Activated naive CD4-positive, alpha-beta T cell treated with anti-CD3 and anti-CD28 coated beads, Interleukin-2, amount 10 ng/mL, durations not matched to agents 7 days and 5 days (primary cell): ENCODE data around the gene TNIP3.
"Not testable (repeated sequence)": the region's sequence is repeated elsewhere in the genome, so short reads cannot be mapped to it uniquely, and the experiment has no call there.

Experiments used
- CTCF ChIA-PET: fragments of 350-600 bp; sonication (Branson Sonifier 250); formaldehyde crosslinking; loops from one replicate; lab custom pipeline; 2021; ENCODE audit warnings: antibody characterized with exemption; lab: Charles Lee
- DNase-seq: peaks from one replicate; pipeline ENCODE4 v3.0.0-alpha.2; 2020
- H3K27ac Mint-ChIP-seq: one replicate; pipeline ENCODE4 v1.8.0; 2021; ENCODE audit warnings: mild to moderate bottlenecking, moderate library complexity, mixed read lengths
- H3K27me3 Mint-ChIP-seq: one replicate; pipeline ENCODE4 v1.8.0; 2021; ENCODE audit warnings: mild to moderate bottlenecking, mixed read lengths
- H3K36me3 Mint-ChIP-seq: one replicate; pipeline ENCODE4 v1.8.0; 2021; ENCODE audit warnings: mixed read lengths
- H3K4me1 Mint-ChIP-seq: one replicate; pipeline ENCODE4 v1.8.0; 2021; ENCODE audit warnings: mixed read lengths
- H3K4me3 Mint-ChIP-seq: one replicate; pipeline ENCODE4 v1.8.0; 2021; ENCODE audit warnings: mild to moderate bottlenecking, moderate library complexity, mixed read lengths
- H3K9me3 Mint-ChIP-seq: one replicate; pipeline ENCODE4 v1.8.0; 2021; ENCODE audit warnings: mixed read lengths

TNIP3 gene

DNA sequence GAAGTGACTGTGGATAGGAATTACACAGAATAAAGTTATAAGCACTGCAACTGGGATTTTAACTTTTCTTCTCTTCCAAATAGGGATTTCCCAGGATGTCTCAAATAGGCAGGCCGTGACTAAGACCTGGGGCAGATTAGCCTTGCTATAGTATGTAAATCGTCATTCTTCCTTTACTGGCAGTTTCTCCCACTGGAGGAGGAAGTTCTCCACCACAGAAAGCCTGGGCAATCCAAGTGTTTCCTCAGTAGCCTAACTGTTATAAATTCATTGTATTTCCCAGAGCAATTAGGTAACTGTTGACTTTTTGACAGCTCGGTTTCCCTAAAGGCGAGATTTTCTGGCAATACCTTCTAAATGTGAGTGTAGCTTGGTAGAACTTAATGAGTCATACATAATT, at the start of gene TNIP3:
Gene TNIP3, minus strand, starts transcription at position 31 of the 400 bp plus-strand sequence. CDS start 196 bp downstream, outside the sequence.
- Mint-ChIP-seq H3K4me1 (peaks cover 20% of the 10 kb centered on the region), H3K36me3 (peaks cover 2% of the 10 kb centered on the region), H3K4me3 (no peak within 1 kb of the TSS), H3K27ac (no peak within 1 kb of the TSS), H3K27me3 (no peaks in the 10 kb centered on the region), H3K9me3 (no peaks in the 10 kb centered on the region)
- DNase-seq, result no peak
- CTCF ChIA-PET, result interaction anchor here (1.2 kb wide), 1 partner anchor 28 kb away, joined by 4 read pairs; no protein-coding TSS in a partner anchor

- peaks cover 10% of the 10 kb centered on the region for H3K4me1 Mint-ChIP-seq
- no peak for DNase-seq
- no peak overlapping the region for H3K4me3 Mint-ChIP-seq
- no peaks in the 10 kb centered on the region for H3K36me3 Mint-ChIP-seq
- CTCF ChIA-PET, result no interaction called here
- H3K9me3 Mint-ChIP-seq, result peaks cover 4% of the 10 kb centered on the region
- H3K27me3 Mint-ChIP-seq, result no peaks in the 10 kb centered on the region
- H3K27ac Mint-ChIP-seq, result no peak overlapping the region
These were observed 48.7 kb upstream of the TNIP3 start for GRCh38 chr4:121212806-121213205.

DNA sequence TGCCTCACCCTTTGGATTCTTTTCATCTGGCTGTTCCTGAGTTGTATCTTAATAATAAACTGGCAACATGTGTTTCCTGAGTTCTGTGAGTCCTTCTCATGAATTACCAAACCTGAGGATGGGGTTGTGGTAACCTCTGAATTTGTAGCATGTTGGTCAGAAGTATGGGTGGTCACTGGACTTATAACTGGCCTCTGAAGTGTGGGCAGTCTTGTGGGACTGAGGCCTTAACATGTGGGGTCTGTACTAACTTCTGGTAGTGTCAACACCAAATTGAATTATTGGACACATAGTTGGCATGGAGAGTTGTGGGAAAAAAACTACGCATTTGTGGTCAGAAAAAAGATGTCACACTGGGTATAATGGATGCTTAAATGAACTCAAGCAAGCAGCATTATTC, 45.0 kb upstream of the TNIP3 start:
- Mint-ChIP-seq H3K4me1 (no peaks in the 10 kb centered on the region), H3K9me3 (peaks cover 4% of the 10 kb centered on the region), H3K27ac (no peak overlapping the region), H3K27me3 (no peaks in the 10 kb centered on the region), H3K4me3 (no peak overlapping the region), H3K36me3 (no peaks in the 10 kb centered on the region)
- CTCF ChIA-PET, result interaction anchor here (0.8 kb wide), 1 partner anchor 9 kb away, joined by 4 read pairs; no protein-coding TSS in a partner anchor
- no peak for DNase-seq

- Mint-ChIP-seq H3K27me3 (no peaks in the 10 kb centered on the region), H3K4me3 (no peak overlapping the region), H3K4me1 (no peaks in the 10 kb centered on the region), H3K9me3 (peaks cover 4% of the 10 kb centered on the region), H3K36me3 (no peaks in the 10 kb centered on the region), H3K27ac (no peak overlapping the region)
- CTCF ChIA-PET, result interaction anchor here (0.8 kb wide), 1 partner anchor 8 kb away, joined by 4 read pairs; no protein-coding TSS in a partner anchor
- DNase-seq, result no peak
These were observed 44.3 kb upstream of the TNIP3 start for GRCh38 chr4:121208244-121209007.

GRCh38 chr4:121205777-121206176, 41.7 kb upstream of the TNIP3 start:
- DNase-seq, H3K9me3 Mint-ChIP-seq, H3K27ac Mint-ChIP-seq, CTCF ChIA-PET, H3K4me1 Mint-ChIP-seq, H3K27me3 Mint-ChIP-seq, H3K36me3 Mint-ChIP-seq, H3K4me3 Mint-ChIP-seq: not testable (repeated sequence)

DNA sequence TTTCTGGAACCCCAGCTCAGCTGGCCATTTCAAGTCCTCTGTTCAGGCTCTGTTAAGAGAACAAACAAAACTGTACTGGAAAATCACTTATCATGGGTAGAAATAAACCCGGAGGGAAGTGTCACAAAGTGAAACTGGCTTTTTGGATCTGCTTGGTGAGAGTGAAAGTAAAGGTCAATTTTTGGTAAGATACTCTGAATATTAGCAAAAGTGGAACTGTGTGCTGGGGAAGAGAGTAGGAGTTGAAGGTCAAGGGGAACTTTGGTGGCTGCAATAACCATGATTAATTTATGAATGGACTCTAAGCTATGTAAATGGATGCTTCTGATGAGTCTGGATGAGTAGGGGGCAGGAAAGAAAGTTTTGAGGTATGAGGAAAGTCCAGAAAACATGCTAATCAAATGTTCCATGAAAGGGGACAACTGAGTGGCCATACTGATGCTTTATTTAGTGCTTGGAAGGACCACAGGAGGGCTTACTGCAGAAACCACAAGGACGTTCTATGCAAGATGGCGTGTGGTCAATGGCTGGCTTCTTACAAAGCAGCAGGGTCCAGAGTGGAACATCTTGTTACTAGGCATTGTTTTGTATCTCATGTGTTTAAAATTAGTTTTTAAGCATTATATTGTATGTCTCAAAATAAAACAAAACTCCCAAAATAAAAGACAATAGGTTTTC, 36.8 kb upstream of the TNIP3 start:
- no peaks in the 10 kb centered on the region for H3K27me3 Mint-ChIP-seq
- no peak overlapping the region for H3K4me3 Mint-ChIP-seq
- H3K27ac Mint-ChIP-seq, result peak overlapping the region; percentile 33
- CTCF ChIA-PET, result interaction anchor here (0.6 to 3.5 kb wide), 11 partner anchors 8 to 262 kb away, joined by 3 to 20 read pairs (median 4); no protein-coding TSS in a partner anchor
- peaks cover 24% of the 10 kb centered on the region for H3K4me1 Mint-ChIP-seq
- H3K9me3 Mint-ChIP-seq, result no peaks in the 10 kb centered on the region
- H3K36me3 Mint-ChIP-seq, result peaks cover 2% of the 10 kb centered on the region
- DNase-seq, result no peak

- Mint-ChIP-seq H3K27ac (no peak overlapping the region), H3K27me3 (no peaks in the 10 kb centered on the region), H3K9me3 (no peaks in the 10 kb centered on the region), H3K4me1 (peaks cover 24% of the 10 kb centered on the region), H3K4me3 (no peak overlapping the region), H3K36me3 (peaks cover 2% of the 10 kb centered on the region)
- peak; percentile 38 for DNase-seq
- CTCF ChIA-PET, result interaction anchor here (0.6 to 3.5 kb wide), 16 partner anchors 8 to 882 kb away, joined by 3 to 20 read pairs (median 4); no protein-coding TSS in a partner anchor
These were observed 35.8 kb upstream of the TNIP3 start for GRCh38 chr4:121199742-121200561.

DNA sequence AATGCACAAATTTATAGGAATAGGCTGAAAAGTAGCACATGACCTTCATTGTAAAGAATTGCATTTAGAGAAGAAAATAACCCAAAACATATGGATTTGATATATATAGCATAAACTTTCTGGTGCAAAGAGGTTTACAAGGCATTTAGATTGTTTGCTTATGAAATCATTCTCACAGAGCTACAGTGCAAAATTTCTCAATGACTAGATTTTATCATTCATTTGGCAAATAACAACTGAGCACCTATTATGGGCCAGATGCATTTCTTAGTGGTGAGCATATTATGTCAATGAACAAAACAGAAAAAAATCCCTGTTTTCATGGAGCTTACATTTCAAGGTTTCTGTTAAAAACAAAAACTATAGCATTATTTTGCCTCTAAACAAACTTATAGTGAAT, 34.1 kb upstream of the TNIP3 start:
- H3K4me3 Mint-ChIP-seq, result no peak overlapping the region
- H3K9me3 Mint-ChIP-seq, result no peaks in the 10 kb centered on the region
- CTCF ChIA-PET, result interaction anchor here (1.1 to 3.5 kb wide), 3 partner anchors 24 to 140 kb away, joined by 3 to 20 read pairs (median 3); no protein-coding TSS in a partner anchor
- H3K27ac Mint-ChIP-seq, result no peak overlapping the region
- peaks cover 24% of the 10 kb centered on the region for H3K4me1 Mint-ChIP-seq
- no peaks in the 10 kb centered on the region for H3K27me3 Mint-ChIP-seq
- peaks cover 2% of the 10 kb centered on the region for H3K36me3 Mint-ChIP-seq
- DNase-seq, result no peak

- peaks cover 39% of the 10 kb centered on the region for H3K4me1 Mint-ChIP-seq
- H3K36me3 Mint-ChIP-seq, result peaks cover 1% of the 10 kb centered on the region
These were observed 31.5 kb upstream of the TNIP3 start for GRCh38 chr4:121195649-121196048.

GRCh38 chr4:121192480-121192879, 28.4 kb upstream of the TNIP3 start:
- CTCF ChIA-PET, result interaction anchor here (0.5 to 4.6 kb wide), 48 partner anchors 8 to 1411 kb away, joined by 3 to 97 read pairs (median 4); no protein-coding TSS in a partner anchor
- Mint-ChIP-seq H3K36me3 (peaks cover 1% of the 10 kb centered on the region), H3K27ac (peak overlapping the region; percentile 62), H3K9me3 (no peaks in the 10 kb centered on the region), H3K4me3 (peak overlapping the region; percentile 43), H3K27me3 (no peaks in the 10 kb centered on the region), H3K4me1 (peaks cover 51% of the 10 kb centered on the region)
- DNase-seq, result no peak

More at GRCh38 chr4:121195649-121196048, 31.5 kb upstream of the TNIP3 start:
- Mint-ChIP-seq H3K27ac (no peak overlapping the region), H3K27me3 (no peaks in the 10 kb centered on the region), H3K9me3 (no peaks in the 10 kb centered on the region), H3K4me3 (no peak overlapping the region)
- DNase-seq, result no peak
- CTCF ChIA-PET, result interaction anchor here (0.7 to 1.4 kb wide), 4 partner anchors 28 to 112 kb away, joined by 3 to 11 read pairs (median 4); no protein-coding TSS in a partner anchor

- Mint-ChIP-seq H3K4me3 (peak overlapping the region; percentile 43), H3K27ac (peak overlapping the region; percentile 62), H3K9me3 (no peaks in the 10 kb centered on the region), H3K27me3 (no peaks in the 10 kb centered on the region), H3K36me3 (peaks cover 4% of the 10 kb centered on the region), H3K4me1 (peaks cover 56% of the 10 kb centered on the region)
- no peak for DNase-seq
- CTCF ChIA-PET, result interaction anchor here (0.5 to 4.6 kb wide), 44 partner anchors 7 to 1410 kb away, joined by 3 to 97 read pairs (median 4); no protein-coding TSS in a partner anchor
These were observed 27.9 kb upstream of the TNIP3 start for GRCh38 chr4:121192013-121192412.

GRCh38 chr4:121191361-121191760, 27.2 kb upstream of the TNIP3 start:
- Mint-ChIP-seq H3K27me3 (no peaks in the 10 kb centered on the region), H3K36me3 (peaks cover 8% of the 10 kb centered on the region), H3K27ac (peak overlapping the region; percentile 73), H3K9me3 (peaks cover 2% of the 10 kb centered on the region), H3K4me1 (peaks cover 57% of the 10 kb centered on the region), H3K4me3 (no peak overlapping the region)
- DNase-seq, result no peak
- CTCF ChIA-PET, result interaction anchor here (0.9 to 4.6 kb wide), 12 partner anchors 9 to 268 kb away, joined by 3 to 97 read pairs (median 10); no protein-coding TSS in a partner anchor

DNA sequence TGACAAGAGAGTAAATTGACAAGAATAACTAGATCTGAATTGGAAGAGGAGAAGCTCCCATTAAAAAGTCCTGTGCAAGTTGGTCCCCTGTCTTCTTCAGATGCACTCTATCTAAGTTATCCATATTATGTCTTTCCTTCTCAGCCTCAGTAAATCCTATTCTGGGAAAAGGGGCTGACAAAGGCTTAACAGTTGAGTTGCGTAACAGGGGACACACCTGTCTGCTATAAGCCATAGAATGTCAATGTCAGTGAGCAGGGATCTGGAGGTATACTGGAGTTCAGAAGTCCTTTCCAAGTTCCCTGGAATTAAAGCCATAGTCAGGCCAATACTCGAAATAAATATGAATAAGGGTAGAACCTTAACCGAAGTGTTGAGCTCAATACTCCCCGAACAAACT, 26.3 kb upstream of the TNIP3 start:
- CTCF ChIA-PET, result interaction anchor here (0.7 to 4.6 kb wide), 12 partner anchors 8 to 118 kb away, joined by 3 to 97 read pairs (median 7); no protein-coding TSS in a partner anchor
- DNase-seq, result no peak
- peak overlapping the region; percentile 94 for H3K27ac Mint-ChIP-seq
- peaks cover 60% of the 10 kb centered on the region for H3K4me1 Mint-ChIP-seq
- H3K36me3 Mint-ChIP-seq, result peaks cover 9% of the 10 kb centered on the region
- H3K4me3 Mint-ChIP-seq, result peak overlapping the region; percentile 69
- H3K9me3 Mint-ChIP-seq, result peaks cover 2% of the 10 kb centered on the region
- peaks cover 4% of the 10 kb centered on the region for H3K27me3 Mint-ChIP-seq
